Measurements from ENCODE around the gene CA6. TPM values are rescaled to one million over a fixed set of nuclear protein-coding genes. Genes with fewer than 3 reads are reported as not detected.
"Not testable (repeated sequence)": the region's sequence is repeated elsewhere in the genome, so short reads cannot be mapped to it uniquely, and the experiment has no call there.

The CA6 gene
- not detected in 2 replicates for total RNA-seq
- not detected in 2 replicates for polyA plus RNA-seq

- Histone ChIP-seq H3K36me3 (replicated peaks; ENCODE audit: insufficient read depth, low read depth) (no peaks in the 10 kb centered on the region), H2AFZ (no peak within 1 kb of the TSS), H3K4me1 (ENCODE audit: insufficient read depth) (no peaks in the 10 kb centered on the region), H3K4me2 (no peak within 1 kb of the TSS), H3K79me2 (no peaks in the 10 kb centered on the region), H3K9me2 (replicated peaks; ENCODE audit: insufficient read depth) (no peaks in the 10 kb centered on the region), H3K27ac (no peak within 1 kb of the TSS), H3K4me3 (no peak within 1 kb of the TSS), H4K20me1 (ENCODE audit: insufficient read depth, poor library complexity, severe bottlenecking) (no peaks in the 10 kb centered on the region), H3K27me3 (no peaks in the 10 kb centered on the region), H3K9me3 (ENCODE audit: low read depth) (no peaks in the 10 kb centered on the region)
- TF ChIP-seq, protein P1, sequence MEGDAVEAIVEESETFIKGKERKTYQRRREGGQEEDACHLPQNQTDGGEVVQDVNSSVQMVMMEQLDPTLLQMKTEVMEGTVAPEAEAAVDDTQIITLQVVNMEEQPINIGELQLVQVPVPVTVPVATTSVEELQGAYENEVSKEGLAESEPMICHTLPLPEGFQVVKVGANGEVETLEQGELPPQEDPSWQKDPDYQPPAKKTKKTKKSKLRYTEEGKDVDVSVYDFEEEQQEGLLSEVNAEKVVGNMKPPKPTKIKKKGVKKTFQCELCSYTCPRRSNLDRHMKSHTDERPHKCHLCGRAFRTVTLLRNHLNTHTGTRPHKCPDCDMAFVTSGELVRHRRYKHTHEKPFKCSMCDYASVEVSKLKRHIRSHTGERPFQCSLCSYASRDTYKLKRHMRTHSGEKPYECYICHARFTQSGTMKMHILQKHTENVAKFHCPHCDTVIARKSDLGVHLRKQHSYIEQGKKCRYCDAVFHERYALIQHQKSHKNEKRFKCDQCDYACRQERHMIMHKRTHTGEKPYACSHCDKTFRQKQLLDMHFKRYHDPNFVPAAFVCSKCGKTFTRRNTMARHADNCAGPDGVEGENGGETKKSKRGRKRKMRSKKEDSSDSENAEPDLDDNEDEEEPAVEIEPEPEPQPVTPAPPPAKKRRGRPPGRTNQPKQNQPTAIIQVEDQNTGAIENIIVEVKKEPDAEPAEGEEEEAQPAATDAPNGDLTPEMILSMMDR (IDR thresholded peaks at IDR 0.05; ENCODE audit: poor library complexity) = no peak
- no peak for TF ChIP-seq EZH2 (IDR thresholded peaks at IDR 0.05; ENCODE audit: borderline replicate concordance)
- no peak for TF ChIP-seq EZH2phosphoT487 (IDR thresholded peaks at IDR 0.05; ENCODE audit: low read depth, severe bottlenecking, unreplicated experiment)
- 94% methylated on average over 8 of the region's 8 CpGs for WGBS (ENCODE audit: low lambda C conversion rate, missing lambda C conversion rate)
- DNase-seq (ENCODE audit: low spot score) = no peak
These were observed at the start of gene CA6 for GRCh38 chr1:8945568-8945967. CA6 (plus strand) TSS chr1:8945868; CDS start chr1:8945887, 19 bp downstream.

DNA sequence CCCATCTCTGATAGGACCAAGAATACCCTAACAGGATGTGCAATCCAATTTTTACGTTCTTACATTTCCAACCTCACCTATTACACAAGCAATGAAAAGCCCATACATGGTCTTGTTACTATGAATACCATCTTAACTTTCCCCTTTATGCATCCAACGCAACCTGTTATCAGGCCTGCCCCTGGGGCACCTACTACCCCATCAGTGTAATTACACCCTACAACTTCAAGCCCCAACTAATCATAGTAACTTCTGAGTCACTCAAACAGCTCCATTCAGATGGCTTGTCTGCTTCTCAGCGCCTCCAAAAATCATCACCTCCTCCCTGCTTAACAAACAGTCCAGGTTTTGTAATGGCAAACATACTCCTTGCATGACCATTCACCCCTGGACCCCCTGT lies 48.9 kb upstream of the CA6 start:
- DNase-seq (ENCODE audit: low spot score); H4K20me1 ChIP-seq (ENCODE audit: insufficient read depth, poor library complexity, severe bottlenecking): not testable (repeated sequence)

DNA sequence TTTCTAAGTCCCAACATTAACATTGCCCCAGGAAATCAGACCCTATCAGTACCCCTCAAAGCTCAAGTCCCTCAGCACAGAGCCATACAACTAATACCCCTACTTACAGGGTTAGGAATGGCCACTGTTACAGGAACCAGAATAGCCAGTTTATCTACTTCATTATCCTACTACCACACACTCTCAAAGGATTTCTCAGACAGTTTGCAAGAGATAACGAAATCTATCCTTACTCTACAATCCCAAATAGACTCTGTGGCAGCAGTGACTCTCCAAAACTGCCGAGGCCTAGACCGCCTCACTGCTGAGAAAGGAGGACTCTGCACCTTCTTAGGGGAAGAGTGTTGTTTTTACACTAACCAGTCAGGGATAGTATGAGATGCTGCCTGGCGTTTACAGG lies 48.2 kb upstream of the CA6 start:
- peak overlapping the region; percentile 40 for H3K27ac ChIP-seq
- H4K20me1 ChIP-seq (ENCODE audit: insufficient read depth, poor library complexity, severe bottlenecking) = not testable (repeated sequence)

More for the DNA sequence above, 48.9 kb upstream of the CA6 start:
- H3K27ac ChIP-seq = peak overlapping the region; percentile 12
- not testable (repeated sequence) for H2AFZ ChIP-seq; H3K4me1 ChIP-seq (ENCODE audit: insufficient read depth); H3K36me3 ChIP-seq (replicated peaks; ENCODE audit: insufficient read depth, low read depth); H3K4me3 ChIP-seq; H3K27me3 ChIP-seq; H3K79me2 ChIP-seq; H3K9me3 ChIP-seq (ENCODE audit: low read depth); H3K4me2 ChIP-seq; H3K9me2 ChIP-seq (replicated peaks; ENCODE audit: insufficient read depth)
- WGBS (ENCODE audit: low lambda C conversion rate, missing lambda C conversion rate) = 58% methylated on average over 3 of the region's 3 CpGs

DNA sequence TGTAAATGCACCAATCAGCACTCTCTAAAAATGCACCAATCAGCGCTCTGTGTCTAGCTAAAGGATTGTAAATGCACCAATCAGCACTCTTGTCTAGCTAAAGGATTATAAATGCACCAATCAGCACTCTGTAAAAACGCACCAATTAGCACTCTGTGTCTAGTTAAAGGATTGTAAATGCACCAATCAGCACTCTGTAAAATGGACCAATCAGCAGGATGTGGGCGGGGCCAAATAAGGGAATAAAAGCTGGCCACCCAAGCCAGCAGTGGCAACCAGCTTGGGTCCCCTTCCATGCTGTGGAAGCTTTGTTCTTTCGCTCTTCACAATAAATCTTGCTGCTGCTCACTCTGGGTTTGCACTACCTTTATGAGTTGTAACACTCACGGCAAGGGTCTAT lies 47.2 kb upstream of the CA6 start:
- H3K4me1 ChIP-seq (ENCODE audit: insufficient read depth); H3K4me3 ChIP-seq; H3K9me3 ChIP-seq (ENCODE audit: low read depth); H3K9me2 ChIP-seq (replicated peaks; ENCODE audit: insufficient read depth); H4K20me1 ChIP-seq (ENCODE audit: insufficient read depth, poor library complexity, severe bottlenecking); H3K4me2 ChIP-seq; H3K36me3 ChIP-seq (replicated peaks; ENCODE audit: insufficient read depth, low read depth); DNase-seq (ENCODE audit: low spot score); H3K27me3 ChIP-seq; H3K79me2 ChIP-seq; H2AFZ ChIP-seq; H3K27ac ChIP-seq: not testable (repeated sequence)
- WGBS (ENCODE audit: low lambda C conversion rate, missing lambda C conversion rate) = 92% methylated on average over 5 of the region's 5 CpGs

More for the DNA sequence above, 48.2 kb upstream of the CA6 start:
- not testable (repeated sequence) for H3K9me2 ChIP-seq (replicated peaks; ENCODE audit: insufficient read depth); H3K36me3 ChIP-seq (replicated peaks; ENCODE audit: insufficient read depth, low read depth); DNase-seq (ENCODE audit: low spot score); H3K4me2 ChIP-seq; H3K27me3 ChIP-seq; H3K9me3 ChIP-seq (ENCODE audit: low read depth); H2AFZ ChIP-seq; H3K79me2 ChIP-seq; H3K4me1 ChIP-seq (ENCODE audit: insufficient read depth); H3K4me3 ChIP-seq
- WGBS (ENCODE audit: low lambda C conversion rate, missing lambda C conversion rate) = 46% methylated on average over 4 of the region's 4 CpGs

GRCh38 chr1:8899046-8899445 lies 46.6 kb upstream of the CA6 start:
- no peak for DNase-seq (ENCODE audit: low spot score)
- no peaks in the 10 kb centered on the region for H3K79me2 ChIP-seq
- TF ChIP-seq EZH2 (IDR thresholded peaks at IDR 0.05; ENCODE audit: borderline replicate concordance) = no peak
- H3K4me1 ChIP-seq (ENCODE audit: insufficient read depth) = peaks cover 4% of the 10 kb centered on the region
- no peak overlapping the region for H3K27ac ChIP-seq
- H2AFZ ChIP-seq = no peak overlapping the region
- no peaks in the 10 kb centered on the region for H4K20me1 ChIP-seq (ENCODE audit: insufficient read depth, poor library complexity, severe bottlenecking)
- H3K27me3 ChIP-seq = no peaks in the 10 kb centered on the region
- no peaks in the 10 kb centered on the region for H3K9me3 ChIP-seq (ENCODE audit: low read depth)
- H3K36me3 ChIP-seq (replicated peaks; ENCODE audit: insufficient read depth, low read depth) = no peaks in the 10 kb centered on the region
- H3K4me3 ChIP-seq = no peak overlapping the region
- no peak overlapping the region for H3K4me2 ChIP-seq
- WGBS (ENCODE audit: low lambda C conversion rate, missing lambda C conversion rate) = 94% methylated on average over 7 of the region's 7 CpGs
- H3K9me2 ChIP-seq (replicated peaks; ENCODE audit: insufficient read depth) = no peaks in the 10 kb centered on the region

- H3K9me3 ChIP-seq (ENCODE audit: low read depth); H3K27ac ChIP-seq: not testable (repeated sequence)
These were observed 45.0 kb upstream of the CA6 start for GRCh38 chr1:8900684-8901083.

More at GRCh38 chr1:8900684-8901083, 45.0 kb upstream of the CA6 start:
- not testable (repeated sequence) for H2AFZ ChIP-seq; H3K79me2 ChIP-seq; H3K36me3 ChIP-seq (replicated peaks; ENCODE audit: insufficient read depth, low read depth); H3K27me3 ChIP-seq; H4K20me1 ChIP-seq (ENCODE audit: insufficient read depth, poor library complexity, severe bottlenecking); DNase-seq (ENCODE audit: low spot score); H3K9me2 ChIP-seq (replicated peaks; ENCODE audit: insufficient read depth); H3K4me3 ChIP-seq; H3K4me2 ChIP-seq
- WGBS (ENCODE audit: low lambda C conversion rate, missing lambda C conversion rate) = 85% methylated on average over 4 of the region's 4 CpGs
- H3K4me1 ChIP-seq (ENCODE audit: insufficient read depth) = peaks cover 10% of the 10 kb centered on the region
